ENCODE data around the gene NES. TPM values are rescaled to one million over a fixed set of nuclear protein-coding genes. Genes with fewer than 3 reads are reported as not detected.

The NES gene
- total RNA-seq, 1 experiment from 2014 or later = 168 TPM

DNA sequence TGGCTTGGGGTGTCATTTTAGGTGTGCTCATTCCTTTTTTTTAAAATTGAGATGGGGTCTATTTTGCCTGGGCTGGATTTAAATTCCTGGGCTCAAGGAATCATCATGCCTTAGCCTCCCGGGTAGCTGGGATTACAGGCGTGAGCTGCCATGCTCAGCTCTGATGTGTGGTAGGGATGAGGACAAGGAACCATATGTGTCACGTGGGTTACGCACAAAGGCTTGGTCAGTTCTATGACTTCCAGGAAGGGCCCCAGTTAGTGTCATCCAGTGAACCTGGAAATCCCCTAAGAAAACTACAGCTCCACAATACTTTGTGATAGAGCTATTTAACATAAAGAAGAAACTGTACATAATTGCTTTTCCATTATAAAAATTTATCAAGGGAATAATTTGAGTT lies 44.3 kb upstream of the NES start:
- Mint-ChIP-seq H3K27me3 (ENCODE audit: low read depth) (no peaks in the 10 kb centered on the region; the same call in 1 of the 2 replicates), H3K36me3 (ENCODE audit: insufficient read depth in 1 of 3, low read depth in 3 of 3) (peaks cover 24 to 47% (median 36%) of the 10 kb centered on the region in 3 experiments), H3K4me3 (no peak overlapping the region), H3K4me1 (peaks cover 6 to 9% of the 10 kb centered on the region in 2 experiments), H3K27ac (no peak overlapping the region; a peak in 1 of 7 replicates), H3K9me3 (no peaks in the 10 kb centered on the region)
- no peak overlapping the region for H3K14ac ChIP-seq (ENCODE audit: insufficient read depth, low read length)
- H3K23ac ChIP-seq (ENCODE audit: insufficient read length, low read depth, low read length) = no peak overlapping the region
- no peak overlapping the region for H4K8ac ChIP-seq (replicated peaks; ENCODE audit: insufficient read length, low read depth, low read length)
- H3K79me2 ChIP-seq (ENCODE audit: insufficient read depth, low read length) = peaks cover 16% of the 10 kb centered on the region; the same call in 1 of the 2 replicates
- WGBS (ENCODE audit: extremely low coverage, insufficient read length, low lambda C conversion rate) = no CpG with 5 or more reads among the region's 4 CpGs
- H2BK15ac ChIP-seq (ENCODE audit: low read depth, low read length) = no peak overlapping the region
- TF ChIP-seq, protein P1, sequence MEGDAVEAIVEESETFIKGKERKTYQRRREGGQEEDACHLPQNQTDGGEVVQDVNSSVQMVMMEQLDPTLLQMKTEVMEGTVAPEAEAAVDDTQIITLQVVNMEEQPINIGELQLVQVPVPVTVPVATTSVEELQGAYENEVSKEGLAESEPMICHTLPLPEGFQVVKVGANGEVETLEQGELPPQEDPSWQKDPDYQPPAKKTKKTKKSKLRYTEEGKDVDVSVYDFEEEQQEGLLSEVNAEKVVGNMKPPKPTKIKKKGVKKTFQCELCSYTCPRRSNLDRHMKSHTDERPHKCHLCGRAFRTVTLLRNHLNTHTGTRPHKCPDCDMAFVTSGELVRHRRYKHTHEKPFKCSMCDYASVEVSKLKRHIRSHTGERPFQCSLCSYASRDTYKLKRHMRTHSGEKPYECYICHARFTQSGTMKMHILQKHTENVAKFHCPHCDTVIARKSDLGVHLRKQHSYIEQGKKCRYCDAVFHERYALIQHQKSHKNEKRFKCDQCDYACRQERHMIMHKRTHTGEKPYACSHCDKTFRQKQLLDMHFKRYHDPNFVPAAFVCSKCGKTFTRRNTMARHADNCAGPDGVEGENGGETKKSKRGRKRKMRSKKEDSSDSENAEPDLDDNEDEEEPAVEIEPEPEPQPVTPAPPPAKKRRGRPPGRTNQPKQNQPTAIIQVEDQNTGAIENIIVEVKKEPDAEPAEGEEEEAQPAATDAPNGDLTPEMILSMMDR (conservative IDR thresholded peaks at IDR 0.05) = no peak
- no peak overlapping the region for H2BK12ac ChIP-seq (ENCODE audit: insufficient read length, low read depth, low read length)
- H3K27ac ChIP-seq (ENCODE audit: insufficient read length, low read depth, low read length) = no peak overlapping the region
- H2AK5ac ChIP-seq (ENCODE audit: insufficient read length, low read length) = no peak overlapping the region
- no peak overlapping the region for H3K18ac ChIP-seq (ENCODE audit: insufficient read length, low read depth, low read length)
- no peak overlapping the region for H3K9ac ChIP-seq (ENCODE audit: extremely low read depth, insufficient read length, low read length)
- no peak overlapping the region for H3K4me2 ChIP-seq (ENCODE audit: insufficient read depth, insufficient read length, low read length)
- H2AFZ ChIP-seq (ENCODE audit: low read length) = no peak overlapping the region
- peaks cover 14% of the 10 kb centered on the region for H3K79me1 ChIP-seq (ENCODE audit: insufficient read depth, low read depth, low read length, poor library complexity, severe bottlenecking)
- H4K91ac ChIP-seq (ENCODE audit: insufficient read length, low read depth, low read length) = no peak overlapping the region
- H4K5ac ChIP-seq (ENCODE audit: insufficient read length, low read depth, low read length) = no peak overlapping the region
- no peak overlapping the region for H2BK5ac ChIP-seq (ENCODE audit: insufficient read length, low read length)
- H3K4ac ChIP-seq (ENCODE audit: low read depth, low read length) = no peak overlapping the region
- H3K23me2 ChIP-seq (ENCODE audit: insufficient read length, low read depth, low read length, poor library complexity, severe bottlenecking) = no peaks in the 10 kb centered on the region
- peaks cover 3% of the 10 kb centered on the region; the same call in 1 of the 2 replicates for H3K4me1 ChIP-seq (ENCODE audit: insufficient read depth, low read length)
- H3T11ph ChIP-seq (ENCODE audit: low read length) = no peak overlapping the region
- no peaks in the 10 kb centered on the region for H3K9me3 ChIP-seq (ENCODE audit: control insufficient read depth, low read depth, low read length)
- no peak overlapping the region for H3K56ac ChIP-seq (ENCODE audit: insufficient read length, low read depth, low read length)
- no peak overlapping the region for H2BK20ac ChIP-seq (ENCODE audit: low read depth, low read length, poor library complexity, severe bottlenecking)
- no peak overlapping the region for H2BK120ac ChIP-seq (ENCODE audit: low read depth, low read length, poor library complexity, severe bottlenecking)
- no peak for DNase-seq
- peaks cover 3% of the 10 kb centered on the region for H4K20me1 ChIP-seq (ENCODE audit: control insufficient read depth, insufficient read depth, insufficient read length)
- no peaks in the 10 kb centered on the region for H3K27me3 ChIP-seq (ENCODE audit: insufficient read depth, low read length)

Data from H9 (cell line).